GM03348 (cell line): ENCODE measurements around the gene COP1.

Experiments
- DNase-seq: peaks from one replicate; pipeline ENCODE4 v3.0.0; 2012; ENCODE audit warnings: low spot score

COP1 gene

GRCh38 chr1:176199707-176200106 is 7.4 kb downstream of the COP1 start:
- no peak for DNase-seq

GRCh38 chr1:176198413-176198812 is 8.7 kb downstream of the COP1 start:
- no peak for DNase-seq

GRCh38 chr1:176196728-176197127 is 10.4 kb downstream of the COP1 start:
- DNase-seq: no peak

- DNase-seq: no peak
Measured at GRCh38 chr1:176195547-176195946, 11.5 kb downstream of the COP1 start.

GRCh38 chr1:176193663-176194062 is 13.4 kb downstream of the COP1 start:
- no peak for DNase-seq

- DNase-seq: no peak
Measured at GRCh38 chr1:176193023-176193422, 14.1 kb downstream of the COP1 start.

GRCh38 chr1:176188604-176189003 is 18.5 kb downstream of the COP1 start:
- DNase-seq: no peak

GRCh38 chr1:176187001-176187400 is 20.1 kb downstream of the COP1 start:
- no peak for DNase-seq

GRCh38 chr1:176183618-176184017 is 23.5 kb downstream of the COP1 start:
- no peak for DNase-seq

GRCh38 chr1:176178316-176178715 is 28.8 kb downstream of the COP1 start:
- no peak for DNase-seq

- no peak for DNase-seq
Measured at GRCh38 chr1:176177764-176178163, 29.3 kb downstream of the COP1 start.

- peak; percentile 14 for DNase-seq
Measured at GRCh38 chr1:176174108-176174507, 33.0 kb downstream of the COP1 start.

GRCh38 chr1:176172215-176172614 is 34.9 kb downstream of the COP1 start:
- DNase-seq: no peak

GRCh38 chr1:176167210-176167609 is 39.9 kb downstream of the COP1 start:
- no peak for DNase-seq

GRCh38 chr1:176165573-176165972 is 41.5 kb downstream of the COP1 start:
- DNase-seq: no peak

GRCh38 chr1:176164014-176164678 is 42.9 kb downstream of the COP1 start:
- no peak for DNase-seq

GRCh38 chr1:176159993-176160392 is 47.1 kb downstream of the COP1 start:
- no peak for DNase-seq

GRCh38 chr1:176157995-176158394 is 49.1 kb downstream of the COP1 start:
- DNase-seq: no peak

- DNase-seq: no peak
Measured at GRCh38 chr1:176149939-176150807, 56.9 kb downstream of the COP1 start.

- DNase-seq: no peak
Measured at GRCh38 chr1:176144526-176144925, 62.6 kb downstream of the COP1 start.

GRCh38 chr1:176142973-176143372 is 64.1 kb downstream of the COP1 start:
- DNase-seq: no peak

- DNase-seq: no peak
Measured at GRCh38 chr1:176141449-176141848, 65.6 kb downstream of the COP1 start.

GRCh38 chr1:176136891-176137290 is 70.2 kb downstream of the COP1 start:
- DNase-seq: no peak

GRCh38 chr1:176134666-176135065 is 72.4 kb downstream of the COP1 start:
- no peak for DNase-seq
